SK-N-MC (cell line): ENCODE measurements around the gene RAD51AP2.

ENCODE experiments used
- DNase-seq: peaks from one replicate; pipeline ENCODE4 v3.0.0-alpha.2; 2011; ENCODE audit warnings: low read depth, low spot score
- H3K27ac ChIP-seq: fragments of 200-600 bp; sonication (generic); 2 replicates; pipeline ENCODE4 v1.5.1; 2016; ENCODE audit warnings: mixed run types
- H3K36me3 ChIP-seq: fragments of 200-600 bp; sonication (generic); 2 replicates; pipeline ENCODE4 v1.6.1; 2017; ENCODE audit warnings: antibody characterized with exemption, low read length, mixed read lengths; ENCODE audit not compliant: insufficient read depth
- H3K4me3 ChIP-seq: fragments of 200-600 bp; sonication (generic); 2 replicates; pipeline ENCODE4 v1.5.1; 2016
- H3K9ac ChIP-seq: fragments of 200-600 bp; sonication (generic); 2 replicates; pipeline ENCODE4 v1.8.0; 2017; ENCODE audit warnings: mixed run types, mixed read lengths; ENCODE audit not compliant: insufficient read length
- H3K9me3 ChIP-seq: fragments of 200-600 bp; sonication (generic); 2 replicates; pipeline ENCODE4 v1.6.1; 2017; ENCODE audit warnings: low read depth, mild to moderate bottlenecking, antibody characterized with exemption, low read length, moderate library complexity, mixed read lengths
- EZH2 ChIP-seq: fragments of 200-600 bp; sonication (generic); IDR thresholded peaks from one replicate; pipeline ENCODE4 v1.6.1; 2017; ENCODE audit warnings: antibody characterized with exemption
- FOXP2 ChIP-seq: optimal IDR thresholded peaks from 2 replicates; pipeline ENCODE3; 2011; ENCODE audit warnings: mild to moderate bottlenecking, moderate library complexity; ENCODE audit not compliant: insufficient read depth; ENCODE audit errors: extremely low read length, control extremely low read depth
- POLR2AphosphoS5 ChIP-seq: IDR thresholded peaks from 2 replicates; pipeline ENCODE4 v1.6.1; 2012; ENCODE audit warnings: mild to moderate bottlenecking, low read depth, low read length, borderline replicate concordance

Gene RAD51AP2

DNA sequence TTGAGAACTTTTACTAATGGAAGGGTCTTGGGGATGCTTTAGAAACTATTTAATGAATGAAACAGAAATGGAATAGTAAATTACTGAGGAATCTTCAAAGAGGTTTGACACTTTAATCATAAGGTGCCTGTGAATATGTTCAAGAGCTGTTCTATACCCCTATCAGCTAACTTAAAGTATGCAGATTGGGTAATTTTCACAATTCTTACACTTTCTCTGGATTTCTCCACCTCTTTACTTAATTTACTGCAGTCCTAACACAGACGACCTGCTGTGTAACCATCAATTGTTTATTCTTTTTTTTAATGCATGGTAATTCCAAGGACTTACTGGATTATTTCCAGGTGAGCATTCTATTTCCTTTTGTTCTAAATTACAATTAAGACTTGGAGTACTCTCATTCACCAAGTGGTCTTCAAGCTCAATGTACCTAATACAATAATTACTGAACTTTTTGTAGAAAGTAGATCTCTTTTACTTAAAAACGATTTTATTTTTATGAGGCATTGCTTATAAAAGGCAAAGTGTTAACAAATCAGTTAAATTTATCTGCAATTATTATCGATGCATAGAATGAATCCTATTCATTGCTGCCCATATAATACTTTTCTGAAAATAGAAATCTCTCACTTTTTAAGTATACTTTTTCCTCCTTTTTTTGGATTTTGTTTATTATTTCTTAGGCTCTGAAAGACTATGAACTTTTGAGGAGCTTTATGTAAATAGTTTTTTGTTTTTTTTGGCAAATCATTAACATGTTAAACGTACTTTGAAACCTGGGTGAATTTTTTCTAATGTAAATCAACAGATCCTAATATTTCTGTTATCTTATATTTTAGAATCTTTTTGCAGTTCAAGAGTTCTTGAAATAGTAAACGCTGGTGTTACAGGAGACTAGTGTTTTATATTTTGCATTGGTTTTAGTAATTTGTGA is 27.7 kb upstream of the RAD51AP2 start:
- Histone ChIP-seq H3K9me3 (no peaks in the 10 kb centered on the region), H3K9ac (no peak overlapping the region), H3K27ac (no peak overlapping the region), H3K36me3 (no peaks in the 10 kb centered on the region), H3K4me3 (no peak overlapping the region)
- TF ChIP-seq POLR2AphosphoS5 = no peak
- TF ChIP-seq EZH2 = no peak
- no peak for TF ChIP-seq FOXP2
- no peak for DNase-seq

DNA sequence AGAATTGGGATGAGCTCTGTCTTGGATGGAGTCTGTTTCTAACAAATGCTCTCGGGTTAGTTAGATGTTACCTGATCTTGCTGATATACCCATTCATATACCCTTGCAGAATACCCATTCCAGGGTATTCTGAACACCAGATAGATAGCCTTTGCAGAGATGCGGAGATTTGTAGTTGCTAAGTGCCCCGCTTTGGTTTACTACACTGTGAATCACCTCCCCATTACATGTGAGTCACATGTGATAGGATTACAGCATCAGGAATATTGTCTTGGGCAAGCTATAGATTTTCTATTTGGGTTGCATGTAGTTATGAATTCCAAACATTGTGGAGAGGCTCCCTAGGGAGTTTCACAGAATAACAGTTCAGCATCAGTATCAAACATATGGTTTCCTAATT is 26.0 kb upstream of the RAD51AP2 start:
- no peak for DNase-seq
- H3K36me3 ChIP-seq = no peaks in the 10 kb centered on the region
- H3K27ac ChIP-seq = 0 out of 2 replicates have a peak overlapping the region, but pooled peaks have one; percentile 33
- no peak for TF ChIP-seq EZH2
- no peak for TF ChIP-seq POLR2AphosphoS5
- TF ChIP-seq FOXP2 = no peak
- H3K9me3 ChIP-seq = no peaks in the 10 kb centered on the region
- H3K9ac ChIP-seq = no peak overlapping the region
- no peak overlapping the region for H3K4me3 ChIP-seq

GRCh38 chr2:17543848-17544247 is 25.6 kb upstream of the RAD51AP2 start:
- no peak overlapping the region for H3K9ac ChIP-seq
- no peaks in the 10 kb centered on the region for H3K9me3 ChIP-seq
- H3K27ac ChIP-seq = 0 out of 2 replicates have a peak overlapping the region, but pooled peaks have one; percentile 33
- TF ChIP-seq EZH2 = no peak
- TF ChIP-seq FOXP2 = no peak
- no peak for TF ChIP-seq POLR2AphosphoS5
- H3K36me3 ChIP-seq = no peaks in the 10 kb centered on the region
- DNase-seq = no peak
- H3K4me3 ChIP-seq = no peak overlapping the region

- H3K9me3 ChIP-seq = no peaks in the 10 kb centered on the region
- H3K9ac ChIP-seq = no peak overlapping the region
- no peak overlapping the region for H3K27ac ChIP-seq
- H3K4me3 ChIP-seq = no peak overlapping the region
- TF ChIP-seq EZH2 (no peak), POLR2AphosphoS5 (no peak), FOXP2 (no peak)
- no peak for DNase-seq
- H3K36me3 ChIP-seq = no peaks in the 10 kb centered on the region
These were observed 25.0 kb upstream of the RAD51AP2 start for GRCh38 chr2:17543131-17543660.

- no peak for DNase-seq
- Histone ChIP-seq H3K9me3 (no peaks in the 10 kb centered on the region), H3K4me3 (no peak overlapping the region), H3K36me3 (no peaks in the 10 kb centered on the region), H3K27ac (no peak overlapping the region), H3K9ac (no peak overlapping the region)
- TF ChIP-seq EZH2 (no peak), FOXP2 (no peak), POLR2AphosphoS5 (no peak)
These were observed 24.2 kb upstream of the RAD51AP2 start for GRCh38 chr2:17542471-17542870.

DNA sequence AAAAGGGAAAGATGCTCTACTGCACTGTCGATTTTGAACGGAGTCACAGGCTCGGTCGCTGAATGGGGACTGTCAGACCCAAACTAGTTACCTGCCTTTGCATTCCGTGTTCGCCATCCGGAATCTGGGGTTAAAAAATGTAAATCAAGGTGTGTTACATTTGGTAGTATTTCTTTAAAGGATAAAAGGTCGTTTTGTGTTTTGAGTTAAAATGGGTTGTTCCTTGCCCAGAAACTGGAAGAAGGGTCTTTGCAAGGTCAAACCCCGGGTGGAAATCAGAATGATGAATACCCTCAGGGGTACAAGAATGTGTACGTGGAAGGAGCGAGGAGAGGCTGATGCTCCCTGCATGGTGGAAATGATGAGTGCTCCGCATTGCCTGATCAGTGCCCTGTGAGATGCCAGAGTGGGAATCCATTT is 23.3 kb upstream of the RAD51AP2 start:
- peak overlapping the region; percentile 40 for H3K9ac ChIP-seq
- H3K36me3 ChIP-seq = no peaks in the 10 kb centered on the region
- no peak overlapping the region for H3K27ac ChIP-seq
- TF ChIP-seq POLR2AphosphoS5 = no peak
- no peak for TF ChIP-seq FOXP2
- no peak for TF ChIP-seq EZH2
- H3K4me3 ChIP-seq = peak overlapping the region; percentile 95
- DNase-seq = no peak
- no peaks in the 10 kb centered on the region for H3K9me3 ChIP-seq

GRCh38 chr2:17540813-17541530 is 22.7 kb upstream of the RAD51AP2 start:
- Histone ChIP-seq H3K4me3 (peak overlapping the region; percentile 95), H3K36me3 (no peaks in the 10 kb centered on the region), H3K27ac (no peak overlapping the region), H3K9ac (peak overlapping the region; percentile 40), H3K9me3 (no peaks in the 10 kb centered on the region)
- TF ChIP-seq EZH2 (no peak), FOXP2 (no peak), POLR2AphosphoS5 (no peak)
- DNase-seq = no peak
